ENCODE results near the gene TMEM63B.

DNA sequence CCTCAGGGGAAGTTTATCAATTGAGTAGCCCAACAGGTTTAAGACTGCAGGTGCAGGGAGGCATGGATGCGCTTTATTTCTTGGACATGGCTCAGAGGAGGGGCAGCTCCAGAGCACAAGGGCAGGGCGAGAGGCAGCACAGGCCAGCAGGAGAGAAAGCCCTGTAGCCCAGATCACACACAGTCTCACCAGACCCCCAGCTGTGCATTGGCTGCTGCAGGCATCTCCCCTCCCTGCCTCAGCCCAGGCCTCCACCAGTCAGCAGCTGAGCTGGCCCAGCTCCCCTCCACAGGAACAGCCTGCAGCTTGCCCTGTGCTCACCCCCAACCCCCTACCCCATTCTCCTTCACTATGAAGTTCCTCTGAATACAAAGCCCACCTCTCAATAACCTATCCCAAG is 24.8 kb upstream of the TMEM63B start:
- no peak for TF ChIP-seq CTCF (IDR thresholded peaks at IDR 0.05)
- TF ChIP-seq POLR2A (IDR thresholded peaks at IDR 0.05), result no peak

Data from thyroid gland (tissue), 4 donors.